IPS-NIHi7 (cell line): Measurements from ENCODE around the gene TPK1.
"Not testable (repeated sequence)": the region's sequence is repeated elsewhere in the genome, so short reads cannot be mapped to it uniquely, and the experiment has no call there.

ENCODE experiments used
- DNase-seq: peaks from one replicate; pipeline ENCODE4 v3.0.0; 2012; ENCODE audit warnings: mixed read lengths; ENCODE audit errors: extremely low spot score

Gene TPK1

GRCh38 chr7:144777005-144777839, 58.6 kb downstream of the TPK1 start:
- no peak for DNase-seq

GRCh38 chr7:144776447-144776846, 59.4 kb downstream of the TPK1 start:
- DNase-seq: no peak

DNA sequence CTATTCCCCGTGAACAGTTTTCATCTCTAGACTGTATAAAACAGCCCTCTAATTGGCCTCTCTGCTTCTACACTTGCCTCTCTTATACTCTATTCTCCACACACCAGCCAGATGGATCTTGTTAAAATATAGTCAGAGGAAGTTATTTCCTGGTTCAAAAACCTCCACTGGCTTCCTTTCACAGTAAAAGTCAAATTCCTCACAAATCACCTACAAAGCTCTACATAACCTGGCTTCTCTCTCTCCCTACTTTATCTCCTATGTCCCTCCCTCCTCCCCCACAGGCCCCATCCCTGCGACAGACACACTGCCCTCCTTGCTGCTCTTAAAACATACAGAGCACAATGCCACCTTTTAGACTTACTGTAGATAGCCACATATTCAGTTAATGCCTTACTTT, 60.1 kb downstream of the TPK1 start:
- DNase-seq: no peak

- DNase-seq: no peak
These were observed 63.9 kb downstream of the TPK1 start for GRCh38 chr7:144771927-144772326.

DNA sequence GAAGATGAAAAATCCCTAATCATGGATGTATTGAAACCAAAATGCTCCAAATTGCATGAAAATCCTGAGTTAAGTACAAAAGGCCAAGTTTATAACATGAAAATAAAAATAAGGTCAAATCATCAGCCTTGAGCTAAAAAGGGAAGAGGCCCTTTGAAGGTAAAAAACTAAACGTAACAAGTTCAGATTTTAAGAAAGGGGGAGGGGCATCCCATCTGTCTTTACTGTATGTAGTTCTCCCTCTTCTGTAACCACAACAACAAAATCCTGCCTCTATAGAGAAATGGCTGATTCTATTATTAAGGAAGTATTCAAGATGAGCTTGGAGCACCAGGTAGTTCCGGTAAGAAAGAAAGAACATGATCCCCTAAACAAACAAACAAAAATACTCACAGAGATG, 64.7 kb downstream of the TPK1 start:
- no peak for DNase-seq

GRCh38 chr7:144769352-144769751, 66.5 kb downstream of the TPK1 start:
- no peak for DNase-seq

DNA sequence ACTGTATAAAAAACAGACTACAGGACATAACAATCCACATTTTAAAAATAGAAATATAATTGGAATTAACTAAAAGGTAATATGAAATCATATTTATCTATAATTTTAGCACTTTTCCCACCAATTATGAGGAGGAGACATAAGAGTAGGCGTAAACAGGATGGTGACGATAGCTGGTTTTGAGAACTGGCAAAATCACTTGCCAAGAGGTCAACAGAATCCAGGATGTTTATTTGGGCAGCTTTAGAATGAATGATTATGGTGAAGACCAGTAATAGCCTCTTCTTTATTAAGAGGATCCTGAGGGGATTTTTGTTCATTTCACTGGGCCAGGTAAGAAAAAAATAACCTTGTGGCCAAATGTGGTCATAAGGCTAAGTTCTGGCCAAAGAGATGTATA, 67.2 kb downstream of the TPK1 start:
- no peak for DNase-seq

- DNase-seq: no peak
These were observed 72.6 kb downstream of the TPK1 start for GRCh38 chr7:144763291-144763690.

GRCh38 chr7:144762853-144763252, 73.0 kb downstream of the TPK1 start:
- no peak for DNase-seq

DNA sequence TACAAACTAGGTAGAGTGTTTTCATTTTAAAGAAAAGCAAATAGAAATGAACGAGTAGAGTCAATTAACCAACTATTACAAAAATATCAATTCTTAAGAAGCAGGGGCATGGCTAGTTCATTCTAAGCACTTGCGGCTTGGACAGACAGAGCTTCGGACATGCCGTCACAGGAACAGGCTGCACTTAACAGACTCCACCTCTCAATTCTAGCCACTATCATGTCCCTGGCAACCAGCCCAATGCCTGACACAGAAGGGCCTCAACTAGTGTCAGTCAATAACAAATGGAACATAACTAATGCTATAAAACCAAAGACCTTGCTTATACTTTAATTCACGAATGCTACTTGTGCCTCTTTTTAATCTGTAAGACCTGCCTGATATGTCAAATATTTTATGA, 74.4 kb downstream of the TPK1 start:
- no peak for DNase-seq

DNA sequence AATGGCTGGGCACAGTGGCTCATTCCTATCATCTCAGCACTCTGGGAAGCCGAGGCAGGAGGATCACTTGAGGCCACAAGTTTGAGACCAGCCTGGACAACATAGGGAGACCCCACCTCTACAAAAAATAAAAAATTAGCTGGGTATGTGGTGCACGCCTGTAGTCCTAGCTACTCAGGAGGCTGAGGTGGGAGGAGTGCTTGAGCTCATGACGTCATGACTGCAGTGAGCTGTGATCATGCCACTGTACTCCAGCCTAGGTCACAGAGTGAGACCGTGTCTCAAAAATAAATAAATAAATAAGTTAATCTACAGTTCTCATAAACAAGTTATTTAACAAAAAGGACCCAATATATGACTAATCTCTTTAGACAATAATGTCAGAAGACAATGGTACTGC, 76.2 kb downstream of the TPK1 start:
- DNase-seq: no peak

DNA sequence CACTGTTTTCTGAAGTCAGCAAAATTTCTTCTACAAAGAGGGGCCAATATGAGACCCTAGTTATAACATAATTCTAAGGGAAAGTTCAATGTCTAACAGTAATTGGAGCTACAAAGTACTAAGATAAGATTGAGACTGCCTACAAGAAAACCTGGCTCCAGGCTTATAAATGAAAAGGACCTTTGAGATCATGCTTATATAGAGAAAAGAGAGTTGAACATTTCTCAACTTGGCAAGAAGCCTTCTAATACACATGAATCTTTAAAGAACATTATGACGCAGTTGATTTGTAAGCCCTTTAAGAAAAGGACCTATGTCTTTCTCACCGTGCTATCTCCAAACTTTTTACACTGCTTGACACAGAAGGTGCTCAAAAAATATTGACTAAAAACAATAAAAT, 87.9 kb downstream of the TPK1 start:
- no peak for DNase-seq

DNA sequence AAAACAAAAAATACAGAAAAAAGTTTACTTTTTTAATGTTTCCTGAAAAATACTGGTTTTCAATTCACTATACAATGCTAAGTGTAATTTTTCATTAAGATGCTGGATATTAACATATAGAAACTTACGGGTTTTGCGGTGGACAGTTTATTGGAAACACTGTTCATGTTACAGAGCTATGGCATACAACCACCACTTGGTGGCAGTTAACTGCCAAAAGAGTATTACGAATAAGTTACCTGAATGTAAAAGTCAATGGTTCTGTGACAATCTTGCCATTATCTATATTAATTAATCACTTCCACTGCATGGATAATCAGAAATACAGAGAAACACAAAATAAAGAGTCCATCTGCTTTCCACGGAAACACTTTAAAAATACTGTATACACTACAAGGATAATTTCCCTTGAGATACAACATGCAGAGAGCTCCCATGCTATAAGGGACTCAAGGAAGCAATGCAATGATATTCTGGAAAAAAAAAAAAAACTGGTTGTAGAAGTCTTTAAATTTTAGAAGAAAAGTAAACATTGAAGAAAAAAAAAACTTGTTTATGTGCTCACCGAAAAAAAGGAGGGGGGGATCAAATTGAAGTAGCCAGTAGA, 97.0 kb downstream of the TPK1 start:
- peak; percentile 11 for DNase-seq

DNA sequence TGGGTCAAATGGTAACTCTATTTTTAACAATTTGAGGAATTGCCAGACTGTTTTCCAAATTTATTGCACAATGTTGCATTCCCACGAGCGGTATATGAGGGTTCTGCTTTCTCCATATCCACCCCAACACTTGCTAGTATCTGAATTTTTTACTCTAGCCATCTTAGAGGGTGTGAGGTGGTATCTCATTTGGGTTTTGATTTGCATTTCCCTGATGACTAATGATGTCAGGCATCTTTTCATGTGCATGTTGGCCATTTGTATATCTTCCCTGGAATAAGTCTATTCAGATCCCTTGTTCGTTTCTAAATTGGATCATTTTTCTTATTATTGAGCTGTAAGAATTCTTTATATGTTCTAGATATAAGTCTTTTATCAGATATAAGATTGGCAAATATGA, 97.7 kb downstream of the TPK1 start:
- no peak for DNase-seq

- DNase-seq: no peak
These were observed 98.9 kb downstream of the TPK1 start for GRCh38 chr7:144736880-144737493.

GRCh38 chr7:144735505-144736276, 100.2 kb downstream of the TPK1 start:
- DNase-seq: no peak

GRCh38 chr7:144731661-144732351, 104.0 kb downstream of the TPK1 start:
- no peak for DNase-seq

DNA sequence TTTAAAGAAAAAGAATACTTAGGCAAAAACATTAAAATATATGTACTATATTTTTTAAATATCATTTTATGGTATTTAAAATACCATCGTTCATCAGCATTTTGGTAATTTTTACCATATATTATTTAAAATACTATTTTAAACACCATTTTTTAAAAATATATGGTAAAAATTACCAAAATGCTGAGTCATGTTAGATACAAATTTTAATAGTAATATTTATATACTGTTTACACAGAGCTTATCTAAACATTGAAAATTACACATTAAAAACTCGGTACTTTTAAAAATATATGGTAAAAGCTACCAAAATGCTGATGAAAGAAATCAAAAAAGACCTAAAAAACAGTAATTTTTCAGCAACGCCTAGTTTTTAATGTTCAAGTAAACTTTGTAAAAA, 105.6 kb downstream of the TPK1 start:
- DNase-seq: no peak

- DNase-seq: no peak
These were observed 106.6 kb downstream of the TPK1 start for GRCh38 chr7:144729226-144729625.

DNA sequence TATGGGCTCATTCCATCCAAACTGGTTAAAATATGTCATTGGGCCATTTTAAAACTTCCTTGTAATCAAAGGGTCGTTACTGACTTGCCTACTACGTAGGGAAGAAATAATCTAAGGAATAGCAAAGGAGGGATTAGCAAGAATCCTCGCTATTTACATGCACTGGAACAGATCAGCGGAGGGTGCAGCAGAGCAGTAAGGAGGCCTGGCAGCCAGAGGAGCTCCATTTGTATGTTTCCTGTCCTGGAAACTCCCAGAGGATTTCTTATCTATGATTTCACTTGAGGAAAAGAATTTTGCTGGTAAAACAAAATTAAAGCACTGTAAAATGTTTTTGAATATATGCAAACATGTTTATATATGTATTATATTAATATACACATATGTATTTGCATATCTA, 107.3 kb downstream of the TPK1 start:
- no peak for DNase-seq

GRCh38 chr7:144726840-144727239, 109.0 kb downstream of the TPK1 start:
- not testable (repeated sequence) for DNase-seq

- no peak for DNase-seq
These were observed 110.8 kb downstream of the TPK1 start for GRCh38 chr7:144725070-144725469.
